Activated naive CD8-positive, alpha-beta T cell (primary cell): Measurements from ENCODE around the gene TSPAN11.

Source experiments
- H3K27ac Mint-ChIP-seq: one replicate; pipeline ENCODE4 v1.8.0; 2021; ENCODE audit warnings: mixed read lengths
- H3K27me3 Mint-ChIP-seq: one replicate; pipeline ENCODE4 v1.8.0; 2021; ENCODE audit warnings: mixed read lengths
- H3K36me3 Mint-ChIP-seq: one replicate; pipeline ENCODE4 v1.8.0; 2021; ENCODE audit warnings: mixed read lengths
- H3K4me1 Mint-ChIP-seq: one replicate; pipeline ENCODE4 v1.8.0; 2021; ENCODE audit warnings: low read depth, mixed read lengths
- H3K4me3 Mint-ChIP-seq: one replicate; pipeline ENCODE4 v1.8.0; 2021; ENCODE audit warnings: mild to moderate bottlenecking, mixed read lengths
- H3K9me3 Mint-ChIP-seq: one replicate; pipeline ENCODE4 v1.8.0; 2021; ENCODE audit warnings: low read depth, mixed read lengths

Gene TSPAN11

GRCh38 chr12:30930641-30931040 lies 4.1 kb downstream of the TSPAN11 start:
- Mint-ChIP-seq H3K4me3 (no peak overlapping the region), H3K36me3 (no peaks in the 10 kb centered on the region), H3K9me3 (no peaks in the 10 kb centered on the region), H3K27me3 (peaks cover 27% of the 10 kb centered on the region), H3K4me1 (peaks cover 3% of the 10 kb centered on the region), H3K27ac (no peak overlapping the region)

- Mint-ChIP-seq H3K9me3 (no peaks in the 10 kb centered on the region), H3K4me1 (no peaks in the 10 kb centered on the region), H3K36me3 (no peaks in the 10 kb centered on the region), H3K27ac (no peak overlapping the region), H3K4me3 (no peak overlapping the region), H3K27me3 (peaks cover 15% of the 10 kb centered on the region)
Observed at GRCh38 chr12:30932881-30933280, 6.3 kb downstream of the TSPAN11 start.

GRCh38 chr12:30934811-30935210 lies 8.3 kb downstream of the TSPAN11 start:
- Mint-ChIP-seq H3K27me3 (peaks cover 8% of the 10 kb centered on the region), H3K4me1 (no peaks in the 10 kb centered on the region), H3K4me3 (no peak overlapping the region), H3K36me3 (no peaks in the 10 kb centered on the region), H3K9me3 (no peaks in the 10 kb centered on the region), H3K27ac (no peak overlapping the region)

GRCh38 chr12:30936036-30936435 lies 9.5 kb downstream of the TSPAN11 start:
- H3K27ac Mint-ChIP-seq = no peak overlapping the region
- H3K4me1 Mint-ChIP-seq = no peaks in the 10 kb centered on the region
- no peaks in the 10 kb centered on the region for H3K9me3 Mint-ChIP-seq
- no peak overlapping the region for H3K4me3 Mint-ChIP-seq
- peaks cover 7% of the 10 kb centered on the region for H3K27me3 Mint-ChIP-seq
- H3K36me3 Mint-ChIP-seq = no peaks in the 10 kb centered on the region

- Mint-ChIP-seq H3K4me3 (no peak overlapping the region), H3K27ac (no peak overlapping the region), H3K36me3 (no peaks in the 10 kb centered on the region), H3K9me3 (no peaks in the 10 kb centered on the region), H3K4me1 (no peaks in the 10 kb centered on the region), H3K27me3 (peaks cover 2% of the 10 kb centered on the region)
Observed at GRCh38 chr12:30939234-30939633, 12.7 kb downstream of the TSPAN11 start.

GRCh38 chr12:30942486-30942885 lies 15.9 kb downstream of the TSPAN11 start:
- Mint-ChIP-seq H3K27ac (no peak overlapping the region), H3K4me1 (no peaks in the 10 kb centered on the region), H3K27me3 (no peaks in the 10 kb centered on the region), H3K9me3 (no peaks in the 10 kb centered on the region), H3K4me3 (no peak overlapping the region), H3K36me3 (no peaks in the 10 kb centered on the region)

- no peak overlapping the region for H3K27ac Mint-ChIP-seq
- no peaks in the 10 kb centered on the region for H3K9me3 Mint-ChIP-seq
- H3K4me3 Mint-ChIP-seq = no peak overlapping the region
- no peaks in the 10 kb centered on the region for H3K27me3 Mint-ChIP-seq
- no peaks in the 10 kb centered on the region for H3K36me3 Mint-ChIP-seq
- no peaks in the 10 kb centered on the region for H3K4me1 Mint-ChIP-seq
Observed at GRCh38 chr12:30942936-30943335, 16.4 kb downstream of the TSPAN11 start.

GRCh38 chr12:30945443-30946164 lies 19.1 kb downstream of the TSPAN11 start:
- no peaks in the 10 kb centered on the region for H3K4me1 Mint-ChIP-seq
- no peak overlapping the region for H3K4me3 Mint-ChIP-seq
- peaks cover 1% of the 10 kb centered on the region for H3K27me3 Mint-ChIP-seq
- no peak overlapping the region for H3K27ac Mint-ChIP-seq
- no peaks in the 10 kb centered on the region for H3K36me3 Mint-ChIP-seq
- no peaks in the 10 kb centered on the region for H3K9me3 Mint-ChIP-seq

- Mint-ChIP-seq H3K4me1 (no peaks in the 10 kb centered on the region), H3K36me3 (no peaks in the 10 kb centered on the region), H3K27me3 (peaks cover 3% of the 10 kb centered on the region), H3K27ac (no peak overlapping the region), H3K9me3 (no peaks in the 10 kb centered on the region), H3K4me3 (no peak overlapping the region)
Observed at GRCh38 chr12:30952015-30952414, 25.5 kb downstream of the TSPAN11 start.

GRCh38 chr12:30953257-30953656 lies 26.7 kb downstream of the TSPAN11 start:
- no peaks in the 10 kb centered on the region for H3K9me3 Mint-ChIP-seq
- H3K4me3 Mint-ChIP-seq = no peak overlapping the region
- H3K4me1 Mint-ChIP-seq = no peaks in the 10 kb centered on the region
- H3K27ac Mint-ChIP-seq = no peak overlapping the region
- no peaks in the 10 kb centered on the region for H3K36me3 Mint-ChIP-seq
- peaks cover 6% of the 10 kb centered on the region for H3K27me3 Mint-ChIP-seq

GRCh38 chr12:30953951-30954751 lies 27.6 kb downstream of the TSPAN11 start:
- H3K4me3 Mint-ChIP-seq = no peak overlapping the region
- H3K27ac Mint-ChIP-seq = no peak overlapping the region
- no peaks in the 10 kb centered on the region for H3K4me1 Mint-ChIP-seq
- H3K36me3 Mint-ChIP-seq = no peaks in the 10 kb centered on the region
- peaks cover 6% of the 10 kb centered on the region for H3K27me3 Mint-ChIP-seq
- no peaks in the 10 kb centered on the region for H3K9me3 Mint-ChIP-seq

GRCh38 chr12:30955214-30955613 lies 28.7 kb downstream of the TSPAN11 start:
- peaks cover 4% of the 10 kb centered on the region for H3K27me3 Mint-ChIP-seq

GRCh38 chr12:30959110-30959710 lies 32.7 kb downstream of the TSPAN11 start:
- H3K4me1 Mint-ChIP-seq = no peaks in the 10 kb centered on the region
- H3K27me3 Mint-ChIP-seq = peaks cover 4% of the 10 kb centered on the region
- no peak overlapping the region for H3K27ac Mint-ChIP-seq
- no peaks in the 10 kb centered on the region for H3K9me3 Mint-ChIP-seq
- H3K4me3 Mint-ChIP-seq = no peak overlapping the region
- no peaks in the 10 kb centered on the region for H3K36me3 Mint-ChIP-seq

More at GRCh38 chr12:30955214-30955613, 28.7 kb downstream of the TSPAN11 start:
- H3K4me1 Mint-ChIP-seq = no peaks in the 10 kb centered on the region
- no peak overlapping the region for H3K4me3 Mint-ChIP-seq
- H3K9me3 Mint-ChIP-seq = no peaks in the 10 kb centered on the region
- no peaks in the 10 kb centered on the region for H3K36me3 Mint-ChIP-seq
- H3K27ac Mint-ChIP-seq = no peak overlapping the region

GRCh38 chr12:30959778-30960177 lies 33.2 kb downstream of the TSPAN11 start:
- Mint-ChIP-seq H3K4me1 (no peaks in the 10 kb centered on the region), H3K9me3 (no peaks in the 10 kb centered on the region), H3K4me3 (no peak overlapping the region), H3K36me3 (no peaks in the 10 kb centered on the region), H3K27ac (no peak overlapping the region), H3K27me3 (peaks cover 4% of the 10 kb centered on the region)

GRCh38 chr12:30961030-30961429 lies 34.5 kb downstream of the TSPAN11 start:
- no peaks in the 10 kb centered on the region for H3K36me3 Mint-ChIP-seq
- no peaks in the 10 kb centered on the region for H3K9me3 Mint-ChIP-seq
- peaks cover 3% of the 10 kb centered on the region for H3K27me3 Mint-ChIP-seq
- H3K4me1 Mint-ChIP-seq = no peaks in the 10 kb centered on the region
- H3K4me3 Mint-ChIP-seq = no peak overlapping the region
- no peak overlapping the region for H3K27ac Mint-ChIP-seq
